ENCODE data around the gene YLPM1. TPM values are rescaled to one million over a fixed set of nuclear protein-coding genes. Genes with fewer than 3 reads are reported as not detected.

YLPM1 gene
- total and polyA plus RNA-seq, 2 donors (not counting 1 experiment from before 2014, with no cell fraction given), result 9.7 to 31.9 TPM

DNA sequence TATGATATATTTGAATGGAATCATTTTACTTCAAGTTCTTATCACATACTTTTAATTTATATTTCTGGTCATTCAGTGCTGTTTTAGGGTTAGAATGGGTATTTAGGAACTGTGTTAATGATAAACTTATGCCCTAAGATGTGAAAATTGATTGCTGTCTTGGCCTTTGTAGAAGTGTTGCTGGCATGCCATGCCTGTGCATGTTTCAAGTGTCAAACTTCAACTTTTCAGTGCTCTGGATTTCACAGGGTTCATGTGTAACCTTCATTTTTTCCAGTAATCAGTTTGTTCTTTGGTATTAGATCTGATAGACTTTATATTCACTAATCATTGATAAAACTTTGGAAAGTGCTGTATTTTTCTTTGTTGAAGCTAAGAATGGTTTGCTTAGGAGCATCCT, 36.6 kb downstream of the YLPM1 start:
- H3K4me1 ChIP-seq (ENCODE audit: control insufficient read depth, extremely low read depth, insufficient read depth, low read length), result no peaks in the 10 kb centered on the region
- no peaks in the 10 kb centered on the region for H4K20me1 ChIP-seq (ENCODE audit: control insufficient read depth, extremely low read depth, insufficient read depth, low read length)
- no peak overlapping the region for H2AFZ ChIP-seq (ENCODE audit: low read length)
- H3K79me2 ChIP-seq (ENCODE audit: control insufficient read depth, insufficient read depth, low read length), result peaks cover 4% of the 10 kb centered on the region
- no peaks in the 10 kb centered on the region for H3K27me3 ChIP-seq (ENCODE audit: control insufficient read depth, insufficient read depth, low read length)
- TF ChIP-seq CTCF (conservative IDR thresholded peaks at IDR 0.05 in 1 of 2, IDR thresholded peaks at IDR 0.05 in 1 of 2; ENCODE audit: low read depth in 1 of 2, low read length in 2 of 2), result no peak
- no peak for TF ChIP-seq EZH2 (IDR thresholded peaks at IDR 0.05; ENCODE audit: low read length, missing control alignments)
- H3K27ac ChIP-seq (ENCODE audit: insufficient read depth, low read length), result no peak overlapping the region
- H3K9me3 ChIP-seq (ENCODE audit: control insufficient read depth, insufficient read depth, low read depth, low read length), result no peaks in the 10 kb centered on the region
- H3K4me3 ChIP-seq (replicated peaks in 1 of 4; ENCODE audit: control extremely low read depth in 1 of 4, insufficient read depth in 1 of 4, low read depth in 3 of 4, low read length in 4 of 4), result no peak overlapping the region
- H3K9ac ChIP-seq (ENCODE audit: insufficient read depth, low read length), result no peak overlapping the region
- H3K36me3 ChIP-seq (ENCODE audit: control insufficient read depth, insufficient read depth, low read length), result peaks cover 8% of the 10 kb centered on the region
- DNase-seq (ENCODE audit: low read depth in 2 of 2), result no peak
- no peak overlapping the region for H3K4me2 ChIP-seq (ENCODE audit: extremely low read depth, insufficient read depth, low read length)

GRCh38 chr14:74800780-74801179, 37.7 kb downstream of the YLPM1 start:
- Histone ChIP-seq H3K4me3 (replicated peaks in 1 of 4; ENCODE audit: control extremely low read depth in 1 of 4, insufficient read depth in 1 of 4, low read depth in 3 of 4, low read length in 4 of 4) (no peak overlapping the region), H3K27ac (ENCODE audit: insufficient read depth, low read length) (no peak overlapping the region), H2AFZ (ENCODE audit: low read length) (no peak overlapping the region), H3K79me2 (ENCODE audit: control insufficient read depth, insufficient read depth, low read length) (peaks cover 4% of the 10 kb centered on the region), H3K4me1 (ENCODE audit: control insufficient read depth, extremely low read depth, insufficient read depth, low read length) (no peaks in the 10 kb centered on the region), H3K36me3 (ENCODE audit: control insufficient read depth, insufficient read depth, low read length) (peaks cover 8% of the 10 kb centered on the region), H3K27me3 (ENCODE audit: control insufficient read depth, insufficient read depth, low read length) (no peaks in the 10 kb centered on the region), H3K9me3 (ENCODE audit: control insufficient read depth, insufficient read depth, low read depth, low read length) (no peaks in the 10 kb centered on the region), H3K9ac (ENCODE audit: insufficient read depth, low read length) (no peak overlapping the region), H4K20me1 (ENCODE audit: control insufficient read depth, extremely low read depth, insufficient read depth, low read length) (no peaks in the 10 kb centered on the region), H3K4me2 (ENCODE audit: extremely low read depth, insufficient read depth, low read length) (no peak overlapping the region)
- DNase-seq (ENCODE audit: low read depth in 2 of 2), result no peak
- TF ChIP-seq EZH2 (IDR thresholded peaks at IDR 0.05; ENCODE audit: low read length, missing control alignments) (no peak), CTCF (conservative IDR thresholded peaks at IDR 0.05 in 1 of 2, IDR thresholded peaks at IDR 0.05 in 1 of 2; ENCODE audit: low read depth in 1 of 2, low read length in 2 of 2) (no peak)

GRCh38 chr14:74801396-74801795, 38.3 kb downstream of the YLPM1 start:
- Histone ChIP-seq H3K36me3 (ENCODE audit: control insufficient read depth, insufficient read depth, low read length) (peaks cover 6% of the 10 kb centered on the region), H3K79me2 (ENCODE audit: control insufficient read depth, insufficient read depth, low read length) (peaks cover under 1% of the 10 kb centered on the region), H3K27me3 (ENCODE audit: control insufficient read depth, insufficient read depth, low read length) (no peaks in the 10 kb centered on the region), H3K4me2 (ENCODE audit: extremely low read depth, insufficient read depth, low read length) (no peak overlapping the region), H3K4me3 (replicated peaks in 1 of 4; ENCODE audit: control extremely low read depth in 1 of 4, insufficient read depth in 1 of 4, low read depth in 3 of 4, low read length in 4 of 4) (no peak overlapping the region), H3K9me3 (ENCODE audit: control insufficient read depth, insufficient read depth, low read depth, low read length) (no peaks in the 10 kb centered on the region), H4K20me1 (ENCODE audit: control insufficient read depth, extremely low read depth, insufficient read depth, low read length) (no peaks in the 10 kb centered on the region), H3K9ac (ENCODE audit: insufficient read depth, low read length) (no peak overlapping the region), H3K27ac (ENCODE audit: insufficient read depth, low read length) (no peak overlapping the region), H3K4me1 (ENCODE audit: control insufficient read depth, extremely low read depth, insufficient read depth, low read length) (no peaks in the 10 kb centered on the region), H2AFZ (ENCODE audit: low read length) (no peak overlapping the region)
- DNase-seq (ENCODE audit: low read depth in 2 of 2), result no peak
- no peak for TF ChIP-seq CTCF (conservative IDR thresholded peaks at IDR 0.05 in 1 of 2, IDR thresholded peaks at IDR 0.05 in 1 of 2; ENCODE audit: low read depth in 1 of 2, low read length in 2 of 2)
- no peak for TF ChIP-seq EZH2 (IDR thresholded peaks at IDR 0.05; ENCODE audit: low read length, missing control alignments)
